ENCODE results near the gene CTNND2.
"Not testable (repeated sequence)": the region's sequence is repeated elsewhere in the genome, so short reads cannot be mapped to it uniquely, and the experiment has no call there.

CTNND2 gene

DNA sequence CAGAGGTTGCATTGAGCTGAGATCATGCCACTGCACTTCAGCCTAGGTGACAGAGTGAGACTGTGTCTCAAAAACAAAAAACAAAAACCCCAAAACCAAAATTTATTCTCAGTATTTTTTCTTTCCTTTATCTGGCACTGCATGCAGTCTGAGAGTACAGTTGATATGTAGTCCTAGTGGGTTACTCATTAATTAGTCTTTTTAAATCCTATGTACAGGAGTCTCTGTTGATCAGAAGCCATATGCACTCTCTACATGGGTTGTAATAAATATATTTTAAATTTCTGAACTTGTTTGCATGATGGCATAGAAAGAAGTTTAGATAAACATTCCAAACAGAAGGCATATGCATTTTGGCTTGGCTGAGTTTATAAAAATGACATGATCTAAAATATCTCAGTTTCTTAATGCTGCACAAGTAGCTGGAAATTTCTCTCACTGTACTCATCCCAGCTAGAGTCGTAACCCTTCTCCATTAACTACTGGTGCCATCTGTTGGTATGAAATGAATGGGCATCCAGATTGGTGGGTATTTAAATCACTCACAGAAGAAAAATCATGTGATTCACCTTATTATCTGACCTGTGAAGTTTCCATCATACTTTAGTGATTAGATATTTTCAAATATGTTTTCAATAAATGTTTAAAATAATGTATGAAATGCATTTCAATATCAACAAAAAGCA lies 284.8 kb downstream of the CTNND2 start:
- Histone ChIP-seq H3K27me3 (replicated peaks; ENCODE audit: insufficient read depth, low read length) (no peaks in the 10 kb centered on the region), H3K36me3 (replicated peaks; ENCODE audit: insufficient read depth, low read length) (no peaks in the 10 kb centered on the region), H3K4me3 (ENCODE audit: low read length) (no peak overlapping the region), H3K4me2 (ENCODE audit: low read depth, low read length) (no peak overlapping the region), H3K9ac (ENCODE audit: low read length) (no peak overlapping the region), H4K20me1 (ENCODE audit: insufficient read depth, low read length) (no peaks in the 10 kb centered on the region), H2AFZ (ENCODE audit: low read length) (no peak overlapping the region), H3K79me2 (ENCODE audit: low read length) (no peaks in the 10 kb centered on the region), H3K9me2 (replicated peaks; ENCODE audit: insufficient read depth, low read length) (no peaks in the 10 kb centered on the region), H3F3A (ENCODE audit: insufficient read depth, low read length) (no peaks in the 10 kb centered on the region), H3K27ac (ENCODE audit: low read length) (no peak overlapping the region), H3K4me1 (ENCODE audit: low read length) (no peaks in the 10 kb centered on the region), H3K9me3 (replicated peaks; ENCODE audit: insufficient read depth, low read length) (no peaks in the 10 kb centered on the region)
- DNase-seq = no peak
- TF ChIP-seq EZH2 (optimal IDR thresholded peaks at IDR 0.05; ENCODE audit: low read depth, low read length) (no peak), EZH2phosphoT487 (IDR thresholded peaks at IDR 0.05; ENCODE audit: low read length) (no peak)
- TF ChIP-seq, protein P1, sequence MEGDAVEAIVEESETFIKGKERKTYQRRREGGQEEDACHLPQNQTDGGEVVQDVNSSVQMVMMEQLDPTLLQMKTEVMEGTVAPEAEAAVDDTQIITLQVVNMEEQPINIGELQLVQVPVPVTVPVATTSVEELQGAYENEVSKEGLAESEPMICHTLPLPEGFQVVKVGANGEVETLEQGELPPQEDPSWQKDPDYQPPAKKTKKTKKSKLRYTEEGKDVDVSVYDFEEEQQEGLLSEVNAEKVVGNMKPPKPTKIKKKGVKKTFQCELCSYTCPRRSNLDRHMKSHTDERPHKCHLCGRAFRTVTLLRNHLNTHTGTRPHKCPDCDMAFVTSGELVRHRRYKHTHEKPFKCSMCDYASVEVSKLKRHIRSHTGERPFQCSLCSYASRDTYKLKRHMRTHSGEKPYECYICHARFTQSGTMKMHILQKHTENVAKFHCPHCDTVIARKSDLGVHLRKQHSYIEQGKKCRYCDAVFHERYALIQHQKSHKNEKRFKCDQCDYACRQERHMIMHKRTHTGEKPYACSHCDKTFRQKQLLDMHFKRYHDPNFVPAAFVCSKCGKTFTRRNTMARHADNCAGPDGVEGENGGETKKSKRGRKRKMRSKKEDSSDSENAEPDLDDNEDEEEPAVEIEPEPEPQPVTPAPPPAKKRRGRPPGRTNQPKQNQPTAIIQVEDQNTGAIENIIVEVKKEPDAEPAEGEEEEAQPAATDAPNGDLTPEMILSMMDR (IDR thresholded peaks at IDR 0.05; ENCODE audit: low read length) = no peak

DNA sequence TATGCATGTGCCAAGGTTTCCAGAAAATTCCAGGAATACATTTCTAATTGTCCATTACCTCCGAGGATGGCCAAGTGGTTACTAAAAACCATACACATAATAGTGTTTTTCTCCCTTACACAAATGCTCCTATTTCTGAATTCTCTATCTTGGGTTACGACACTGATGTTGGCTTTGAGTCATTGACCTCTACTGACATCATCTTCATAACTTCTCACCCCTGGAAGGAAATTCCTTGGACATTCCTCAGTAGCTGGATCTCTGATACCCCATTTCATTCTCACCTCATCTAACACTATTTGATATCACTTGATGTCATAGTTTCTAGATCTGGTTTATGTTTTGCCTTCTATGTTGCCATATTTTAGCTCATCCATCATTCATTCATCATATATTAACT lies 287.2 kb downstream of the CTNND2 start:
- TF ChIP-seq, protein P1 (IDR thresholded peaks at IDR 0.05; ENCODE audit: low read length) = no peak
- no peak for TF ChIP-seq EZH2 (optimal IDR thresholded peaks at IDR 0.05; ENCODE audit: low read depth, low read length)
- H3K9me2 ChIP-seq (replicated peaks; ENCODE audit: insufficient read depth, low read length) = no peaks in the 10 kb centered on the region
- no peak overlapping the region for H3K4me2 ChIP-seq (ENCODE audit: low read depth, low read length)

DNA sequence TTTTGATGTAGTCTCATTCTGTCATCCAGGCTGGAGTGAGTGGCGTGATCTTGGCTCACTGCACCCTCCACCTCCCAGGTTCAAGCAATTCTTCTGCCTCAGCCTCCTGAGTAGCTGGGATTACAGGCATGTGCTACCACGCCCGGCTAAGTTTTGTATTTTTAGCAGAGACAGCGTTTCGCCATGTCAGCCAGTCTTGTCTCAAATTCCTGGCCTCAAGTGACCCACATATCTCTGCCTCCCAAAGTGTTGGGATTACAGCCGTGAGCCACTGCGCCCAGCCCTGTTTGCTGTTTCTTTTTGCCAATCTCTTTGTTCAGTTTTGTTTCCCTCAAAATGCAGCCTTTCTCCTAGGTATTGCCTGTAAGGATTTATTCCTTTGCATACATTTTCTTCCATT lies 287.6 kb downstream of the CTNND2 start:
- H4K20me1 ChIP-seq (ENCODE audit: insufficient read depth, low read length); H3F3A ChIP-seq (ENCODE audit: insufficient read depth, low read length); H3K9me2 ChIP-seq (replicated peaks; ENCODE audit: insufficient read depth, low read length); H3K4me3 ChIP-seq (ENCODE audit: low read length); H3K27ac ChIP-seq (ENCODE audit: low read length); H2AFZ ChIP-seq (ENCODE audit: low read length); H3K27me3 ChIP-seq (replicated peaks; ENCODE audit: insufficient read depth, low read length); H3K79me2 ChIP-seq (ENCODE audit: low read length); H3K4me2 ChIP-seq (ENCODE audit: low read depth, low read length); H3K36me3 ChIP-seq (replicated peaks; ENCODE audit: insufficient read depth, low read length); H3K9ac ChIP-seq (ENCODE audit: low read length); DNase-seq; H3K9me3 ChIP-seq (replicated peaks; ENCODE audit: insufficient read depth, low read length); H3K4me1 ChIP-seq (ENCODE audit: low read length): not testable (repeated sequence)

More for the DNA sequence above, 287.2 kb downstream of the CTNND2 start:
- no peaks in the 10 kb centered on the region for H3K79me2 ChIP-seq (ENCODE audit: low read length)
- no peak overlapping the region for H3K4me3 ChIP-seq (ENCODE audit: low read length)
- H3K27me3 ChIP-seq (replicated peaks; ENCODE audit: insufficient read depth, low read length) = no peaks in the 10 kb centered on the region
- H3F3A ChIP-seq (ENCODE audit: insufficient read depth, low read length) = no peaks in the 10 kb centered on the region
- H3K27ac ChIP-seq (ENCODE audit: low read length) = no peak overlapping the region
- no peak overlapping the region for H2AFZ ChIP-seq (ENCODE audit: low read length)
- no peak for DNase-seq
- no peaks in the 10 kb centered on the region for H3K9me3 ChIP-seq (replicated peaks; ENCODE audit: insufficient read depth, low read length)
- H3K4me1 ChIP-seq (ENCODE audit: low read length) = no peaks in the 10 kb centered on the region
- H3K36me3 ChIP-seq (replicated peaks; ENCODE audit: insufficient read depth, low read length) = no peaks in the 10 kb centered on the region
- no peaks in the 10 kb centered on the region for H4K20me1 ChIP-seq (ENCODE audit: insufficient read depth, low read length)
- H3K9ac ChIP-seq (ENCODE audit: low read length) = no peak overlapping the region

DNA sequence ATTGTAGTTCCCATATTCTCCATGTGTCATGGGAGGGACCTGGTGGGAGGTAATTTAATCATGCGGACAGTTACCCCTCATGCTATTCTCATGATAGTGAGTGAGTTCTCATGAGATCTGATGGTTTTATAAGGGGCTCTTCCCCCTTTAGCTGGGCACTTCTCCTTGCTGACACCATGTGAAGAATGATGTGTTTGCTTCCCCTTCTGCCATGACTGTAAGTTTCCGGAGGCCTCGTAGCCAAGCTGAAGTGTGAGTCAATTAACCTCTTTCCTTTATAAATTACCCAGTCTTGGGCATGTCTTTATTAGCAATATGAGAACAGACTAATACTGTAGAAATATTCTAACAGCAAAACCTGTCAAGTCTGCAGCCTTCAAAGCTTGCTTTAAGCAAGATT lies 293.2 kb downstream of the CTNND2 start:
- Histone ChIP-seq H2AFZ (ENCODE audit: low read length) (no peak overlapping the region), H3K79me2 (ENCODE audit: low read length) (no peaks in the 10 kb centered on the region), H3K9me3 (replicated peaks; ENCODE audit: insufficient read depth, low read length) (no peaks in the 10 kb centered on the region), H3K9me2 (replicated peaks; ENCODE audit: insufficient read depth, low read length) (no peaks in the 10 kb centered on the region), H3K4me1 (ENCODE audit: low read length) (no peaks in the 10 kb centered on the region), H4K20me1 (ENCODE audit: insufficient read depth, low read length) (no peaks in the 10 kb centered on the region), H3F3A (ENCODE audit: insufficient read depth, low read length) (no peaks in the 10 kb centered on the region), H3K36me3 (replicated peaks; ENCODE audit: insufficient read depth, low read length) (no peaks in the 10 kb centered on the region), H3K4me2 (ENCODE audit: low read depth, low read length) (no peak overlapping the region), H3K4me3 (ENCODE audit: low read length) (no peak overlapping the region), H3K27me3 (replicated peaks; ENCODE audit: insufficient read depth, low read length) (no peaks in the 10 kb centered on the region), H3K27ac (ENCODE audit: low read length) (no peak overlapping the region), H3K9ac (ENCODE audit: low read length) (no peak overlapping the region)
- TF ChIP-seq, protein P1 (IDR thresholded peaks at IDR 0.05; ENCODE audit: low read length) = no peak
- TF ChIP-seq EZH2 (optimal IDR thresholded peaks at IDR 0.05; ENCODE audit: low read depth, low read length) (no peak), EZH2phosphoT487 (IDR thresholded peaks at IDR 0.05; ENCODE audit: low read length) (no peak)
- DNase-seq = no peak
